Measurements from ENCODE around the gene MAK. TPM values are rescaled to one million over a fixed set of nuclear protein-coding genes. Genes with fewer than 3 reads are reported as not detected.
"Not testable (repeated sequence)": the region's sequence is repeated elsewhere in the genome, so short reads cannot be mapped to it uniquely, and the experiment has no call there.

MAK gene
- total and polyA plus RNA-seq, 4 donors = 0.02 to 0.26 (median 0.13) TPM

DNA sequence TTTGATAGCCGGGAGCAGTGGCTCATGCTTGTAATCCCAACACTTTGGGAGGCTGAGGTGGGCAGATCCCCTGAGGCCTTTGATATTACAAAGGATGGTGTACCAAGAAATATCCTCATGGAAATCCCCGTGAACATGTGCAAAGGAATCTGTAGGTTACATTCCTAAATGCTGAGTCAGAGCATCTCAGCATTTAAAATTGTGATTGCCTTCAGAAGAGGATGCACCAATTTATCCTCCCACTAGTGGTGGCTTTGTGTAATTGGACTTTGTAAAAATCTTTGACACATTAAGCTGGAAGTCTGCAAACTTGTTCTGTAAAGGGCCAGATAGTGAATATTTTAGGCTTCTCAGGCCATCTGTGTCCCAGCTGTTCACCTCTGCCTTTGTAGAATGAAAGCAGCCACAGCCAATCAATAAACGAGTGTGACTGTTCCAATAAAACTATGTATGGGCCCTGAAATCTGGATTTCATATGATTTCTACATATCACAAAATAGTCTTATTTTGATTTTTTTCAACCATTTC, 79.0 kb downstream of the MAK start:
- Histone ChIP-seq H3K9me3 (ENCODE audit: control insufficient read depth in 4 of 4, low read length in 3 of 4) (no peaks in the 10 kb centered on the region), H3K9ac (ENCODE audit: low read depth in 1 of 2, low read length in 2 of 2) (no peak overlapping the region), H3K4me3 (ENCODE audit: low read depth in 1 of 3, low read length in 3 of 3) (no peak overlapping the region), H3K4me1 (ENCODE audit: control insufficient read depth in 4 of 4, insufficient read depth in 4 of 4, low read length in 3 of 4) (no peaks in the 10 kb centered on the region), H3K36me3 (ENCODE audit: control insufficient read depth in 4 of 4, insufficient read depth in 3 of 4, low read depth in 1 of 4, low read length in 3 of 4) (peaks cover 2 to 23% (median 14%) of the 10 kb centered on the region in 4 donors), H3K27ac (ENCODE audit: low read depth in 1 of 2, low read length in 2 of 2) (no peak overlapping the region), H3K27me3 (ENCODE audit: control insufficient read depth in 4 of 4, insufficient read depth in 4 of 4, low read length in 3 of 4) (no peaks in the 10 kb centered on the region)
- WGBS = 79% methylated on average over 3 of the region's 3 CpGs
- peak; percentile 31 to 63 for TF ChIP-seq RAD21 (IDR thresholded peaks at IDR 0.05)
- no peak for TF ChIP-seq FOXA2 (IDR thresholded peaks at IDR 0.05)
- TF ChIP-seq, protein P1, sequence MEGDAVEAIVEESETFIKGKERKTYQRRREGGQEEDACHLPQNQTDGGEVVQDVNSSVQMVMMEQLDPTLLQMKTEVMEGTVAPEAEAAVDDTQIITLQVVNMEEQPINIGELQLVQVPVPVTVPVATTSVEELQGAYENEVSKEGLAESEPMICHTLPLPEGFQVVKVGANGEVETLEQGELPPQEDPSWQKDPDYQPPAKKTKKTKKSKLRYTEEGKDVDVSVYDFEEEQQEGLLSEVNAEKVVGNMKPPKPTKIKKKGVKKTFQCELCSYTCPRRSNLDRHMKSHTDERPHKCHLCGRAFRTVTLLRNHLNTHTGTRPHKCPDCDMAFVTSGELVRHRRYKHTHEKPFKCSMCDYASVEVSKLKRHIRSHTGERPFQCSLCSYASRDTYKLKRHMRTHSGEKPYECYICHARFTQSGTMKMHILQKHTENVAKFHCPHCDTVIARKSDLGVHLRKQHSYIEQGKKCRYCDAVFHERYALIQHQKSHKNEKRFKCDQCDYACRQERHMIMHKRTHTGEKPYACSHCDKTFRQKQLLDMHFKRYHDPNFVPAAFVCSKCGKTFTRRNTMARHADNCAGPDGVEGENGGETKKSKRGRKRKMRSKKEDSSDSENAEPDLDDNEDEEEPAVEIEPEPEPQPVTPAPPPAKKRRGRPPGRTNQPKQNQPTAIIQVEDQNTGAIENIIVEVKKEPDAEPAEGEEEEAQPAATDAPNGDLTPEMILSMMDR (IDR thresholded peaks at IDR 0.05; ENCODE audit: low read depth, low read length, missing input control) = peak; percentile 31
- DNase-seq (ENCODE audit: low spot score) = no peak

DNA sequence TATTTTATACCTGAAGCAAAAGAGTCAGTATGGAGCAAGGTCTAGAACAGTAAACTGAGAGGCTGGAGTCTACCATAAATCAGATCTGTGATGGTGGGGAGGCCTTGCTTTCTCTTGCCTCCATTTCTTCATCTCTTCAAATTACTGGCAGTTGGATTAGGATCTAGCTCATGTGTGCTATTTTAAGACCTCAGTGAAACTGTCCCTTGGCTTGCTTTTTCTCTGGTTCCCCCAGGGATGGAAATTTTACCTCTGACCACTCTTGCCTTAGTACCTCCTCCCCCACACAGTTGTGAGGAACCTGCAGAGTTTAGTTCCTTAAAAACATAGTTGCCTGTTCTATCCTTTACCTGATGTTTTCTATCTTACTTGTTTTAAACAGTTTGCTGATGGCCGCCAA, 82.3 kb downstream of the MAK start:
- peaks cover 4 to 41% (median 25%) of the 10 kb centered on the region in 4 donors for H3K36me3 ChIP-seq (ENCODE audit: control insufficient read depth in 4 of 4, insufficient read depth in 3 of 4, low read depth in 1 of 4, low read length in 3 of 4)

DNA sequence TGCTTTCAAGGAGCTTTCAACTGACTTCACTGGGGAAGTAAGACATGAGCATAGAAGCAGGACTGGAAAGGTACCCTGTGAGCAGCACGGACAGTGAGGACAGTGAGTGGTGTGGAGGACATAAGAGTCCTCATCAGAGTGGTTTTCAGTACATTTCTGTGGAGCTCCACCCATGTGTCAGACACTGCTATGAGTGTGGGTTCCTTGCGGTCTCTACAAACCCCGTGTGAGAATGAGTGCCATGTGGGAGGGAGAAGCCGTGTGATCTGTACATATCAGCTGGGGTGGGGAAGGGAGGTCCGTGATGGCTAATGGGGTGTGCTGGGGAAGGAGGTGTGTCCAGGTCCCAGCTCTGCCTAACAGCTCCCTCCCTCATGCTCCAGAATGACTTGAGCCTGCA, 86.6 kb downstream of the MAK start:
- H3K27me3 ChIP-seq (ENCODE audit: control insufficient read depth in 4 of 4, insufficient read depth in 4 of 4, low read length in 3 of 4); DNase-seq (ENCODE audit: low spot score); H3K9me3 ChIP-seq (ENCODE audit: control insufficient read depth in 4 of 4, low read length in 3 of 4); H3K27ac ChIP-seq (ENCODE audit: low read depth in 1 of 2, low read length in 2 of 2); H3K9ac ChIP-seq (ENCODE audit: low read depth in 1 of 2, low read length in 2 of 2); H3K4me3 ChIP-seq (ENCODE audit: low read depth in 1 of 3, low read length in 3 of 3): not testable (repeated sequence)
- 89% methylated on average over 5 of the region's 5 CpGs for WGBS
- H3K36me3 ChIP-seq (ENCODE audit: control insufficient read depth in 4 of 4, insufficient read depth in 3 of 4, low read depth in 1 of 4, low read length in 3 of 4) = peaks cover 2 to 39% (median 23%) of the 10 kb centered on the region in 4 donors
- peaks cover 2 to 19% (median 10%) of the 10 kb centered on the region in 4 donors for H3K4me1 ChIP-seq (ENCODE audit: control insufficient read depth in 4 of 4, insufficient read depth in 4 of 4, low read length in 3 of 4)

More for the DNA sequence above, 82.3 kb downstream of the MAK start:
- no peaks in the 10 kb centered on the region for H3K9me3 ChIP-seq (ENCODE audit: control insufficient read depth in 4 of 4, low read length in 3 of 4)
- H3K4me1 ChIP-seq (ENCODE audit: control insufficient read depth in 4 of 4, insufficient read depth in 4 of 4, low read length in 3 of 4) = no peaks in the 10 kb centered on the region
- no peak for DNase-seq (ENCODE audit: low spot score)
- no peaks in the 10 kb centered on the region for H3K27me3 ChIP-seq (ENCODE audit: control insufficient read depth in 4 of 4, insufficient read depth in 4 of 4, low read length in 3 of 4)
- H3K9ac ChIP-seq (ENCODE audit: low read depth in 1 of 2, low read length in 2 of 2) = no peak overlapping the region
- no peak for TF ChIP-seq EGR1 (IDR thresholded peaks at IDR 0.05; ENCODE audit: low read depth in 2 of 2)
- no peak for TF ChIP-seq NR2F2 (IDR thresholded peaks at IDR 0.05)
- no peak for TF ChIP-seq SP1 (IDR thresholded peaks at IDR 0.05)
- TF ChIP-seq, protein P1 (IDR thresholded peaks at IDR 0.05; ENCODE audit: low read depth, low read length, missing input control) = no peak
- TF ChIP-seq TAF1 (conservative IDR thresholded peaks at IDR 0.05) = no peak
- no peak for TF ChIP-seq RAD21 (IDR thresholded peaks at IDR 0.05)
- TF ChIP-seq, protein P2, sequence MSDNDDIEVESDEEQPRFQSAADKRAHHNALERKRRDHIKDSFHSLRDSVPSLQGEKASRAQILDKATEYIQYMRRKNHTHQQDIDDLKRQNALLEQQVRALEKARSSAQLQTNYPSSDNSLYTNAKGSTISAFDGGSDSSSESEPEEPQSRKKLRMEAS (IDR thresholded peaks at IDR 0.05) = no peak
- TF ChIP-seq RXRA (IDR thresholded peaks at IDR 0.05) = no peak
- no peak for TF ChIP-seq FOXA1 (IDR thresholded peaks at IDR 0.05)
- no peak for TF ChIP-seq FOXA2 (IDR thresholded peaks at IDR 0.05)
- TF ChIP-seq, protein P3, sequence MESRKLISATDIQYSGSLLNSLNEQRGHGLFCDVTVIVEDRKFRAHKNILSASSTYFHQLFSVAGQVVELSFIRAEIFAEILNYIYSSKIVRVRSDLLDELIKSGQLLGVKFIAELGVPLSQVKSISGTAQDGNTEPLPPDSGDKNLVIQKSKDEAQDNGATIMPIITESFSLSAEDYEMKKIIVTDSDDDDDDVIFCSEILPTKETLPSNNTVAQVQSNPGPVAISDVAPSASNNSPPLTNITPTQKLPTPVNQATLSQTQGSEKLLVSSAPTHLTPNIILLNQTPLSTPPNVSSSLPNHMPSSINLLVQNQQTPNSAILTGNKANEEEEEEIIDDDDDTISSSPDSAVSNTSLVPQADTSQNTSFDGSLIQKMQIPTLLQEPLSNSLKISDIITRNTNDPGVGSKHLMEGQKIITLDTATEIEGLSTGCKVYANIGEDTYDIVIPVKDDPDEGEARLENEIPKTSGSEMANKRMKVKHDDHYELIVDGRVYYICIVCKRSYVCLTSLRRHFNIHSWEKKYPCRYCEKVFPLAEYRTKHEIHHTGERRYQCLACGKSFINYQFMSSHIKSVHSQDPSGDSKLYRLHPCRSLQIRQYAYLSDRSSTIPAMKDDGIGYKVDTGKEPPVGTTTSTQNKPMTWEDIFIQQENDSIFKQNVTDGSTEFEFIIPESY (IDR thresholded peaks at IDR 0.05) = no peak
- TF ChIP-seq JUND (IDR thresholded peaks at IDR 0.05) = no peak
- TF ChIP-seq, protein P4, sequence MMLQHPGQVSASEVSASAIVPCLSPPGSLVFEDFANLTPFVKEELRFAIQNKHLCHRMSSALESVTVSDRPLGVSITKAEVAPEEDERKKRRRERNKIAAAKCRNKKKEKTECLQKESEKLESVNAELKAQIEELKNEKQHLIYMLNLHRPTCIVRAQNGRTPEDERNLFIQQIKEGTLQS (IDR thresholded peaks at IDR 0.05) = no peak
- TF ChIP-seq GABPA (IDR thresholded peaks at IDR 0.05 in 1 of 2, conservative IDR thresholded peaks at IDR 0.05 in 1 of 2) = no peak
- TF ChIP-seq, protein P5, sequence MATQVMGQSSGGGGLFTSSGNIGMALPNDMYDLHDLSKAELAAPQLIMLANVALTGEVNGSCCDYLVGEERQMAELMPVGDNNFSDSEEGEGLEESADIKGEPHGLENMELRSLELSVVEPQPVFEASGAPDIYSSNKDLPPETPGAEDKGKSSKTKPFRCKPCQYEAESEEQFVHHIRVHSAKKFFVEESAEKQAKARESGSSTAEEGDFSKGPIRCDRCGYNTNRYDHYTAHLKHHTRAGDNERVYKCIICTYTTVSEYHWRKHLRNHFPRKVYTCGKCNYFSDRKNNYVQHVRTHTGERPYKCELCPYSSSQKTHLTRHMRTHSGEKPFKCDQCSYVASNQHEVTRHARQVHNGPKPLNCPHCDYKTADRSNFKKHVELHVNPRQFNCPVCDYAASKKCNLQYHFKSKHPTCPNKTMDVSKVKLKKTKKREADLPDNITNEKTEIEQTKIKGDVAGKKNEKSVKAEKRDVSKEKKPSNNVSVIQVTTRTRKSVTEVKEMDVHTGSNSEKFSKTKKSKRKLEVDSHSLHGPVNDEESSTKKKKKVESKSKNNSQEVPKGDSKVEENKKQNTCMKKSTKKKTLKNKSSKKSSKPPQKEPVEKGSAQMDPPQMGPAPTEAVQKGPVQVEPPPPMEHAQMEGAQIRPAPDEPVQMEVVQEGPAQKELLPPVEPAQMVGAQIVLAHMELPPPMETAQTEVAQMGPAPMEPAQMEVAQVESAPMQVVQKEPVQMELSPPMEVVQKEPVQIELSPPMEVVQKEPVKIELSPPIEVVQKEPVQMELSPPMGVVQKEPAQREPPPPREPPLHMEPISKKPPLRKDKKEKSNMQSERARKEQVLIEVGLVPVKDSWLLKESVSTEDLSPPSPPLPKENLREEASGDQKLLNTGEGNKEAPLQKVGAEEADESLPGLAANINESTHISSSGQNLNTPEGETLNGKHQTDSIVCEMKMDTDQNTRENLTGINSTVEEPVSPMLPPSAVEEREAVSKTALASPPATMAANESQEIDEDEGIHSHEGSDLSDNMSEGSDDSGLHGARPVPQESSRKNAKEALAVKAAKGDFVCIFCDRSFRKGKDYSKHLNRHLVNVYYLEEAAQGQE (IDR thresholded peaks at IDR 0.05) = no peak
- no peak for TF ChIP-seq YY1 (IDR thresholded peaks at IDR 0.05)
- TF ChIP-seq HNF4A (conservative IDR thresholded peaks at IDR 0.05) = no peak
- WGBS = 88% methylated on average over 1 of the region's 1 CpG
- no peak overlapping the region for H3K27ac ChIP-seq (ENCODE audit: low read depth in 1 of 2, low read length in 2 of 2)
- no peak overlapping the region for H3K4me3 ChIP-seq (ENCODE audit: low read depth in 1 of 3, low read length in 3 of 3)

Measured in liver (tissue), 9 donors.